ENCODE results near the gene EXOSC2. TPM values are rescaled to one million over a fixed set of nuclear protein-coding genes. Genes with fewer than 3 reads are reported as not detected.
A peak's percentile ranks its signal among the peaks of the same experiment; 100 is the strongest.

The EXOSC2 gene
- polyA plus RNA-seq, 1 donor (not counting 4 experiments of a cell fraction or from before 2014, with no cell fraction given): 37.5 TPM

GRCh38 chr9:130662970-130663257 lies 30.7 kb upstream of the EXOSC2 start:
- Histone ChIP-seq H3K9me3 (ENCODE audit: control insufficient read depth, low read depth, low read length) (no peaks in the 10 kb centered on the region), H3K4me2 (ENCODE audit: control insufficient read depth, extremely low read depth, insufficient read depth, low read depth, low read length) (peak overlapping the region; percentile 37), H3K4me3 (ENCODE audit: control insufficient read depth in 2 of 3, extremely low read depth in 1 of 3, insufficient read depth in 2 of 3, low read depth in 1 of 3, low read length in 3 of 3) (no peak overlapping the region), H3K9me1 (ENCODE audit: control insufficient read depth, extremely low read depth, insufficient read depth, low read length) (no peaks in the 10 kb centered on the region), H2AFZ (ENCODE audit: control insufficient read depth, low read length) (no peak overlapping the region), H3K27ac (ENCODE audit: control insufficient read depth, insufficient read depth, low read length) (no peak overlapping the region), H3K79me2 (ENCODE audit: control insufficient read depth, insufficient read depth, low read length) (no peaks in the 10 kb centered on the region), H3K9ac (ENCODE audit: control insufficient read depth, extremely low read depth, insufficient read depth, low read length) (no peak overlapping the region), H3K36me3 (ENCODE audit: control insufficient read depth in 2 of 2, extremely low read depth in 1 of 2, insufficient read depth in 2 of 2, low read length in 2 of 2) (no peaks in the 10 kb centered on the region), H4K20me1 (ENCODE audit: control insufficient read depth, extremely low read depth, insufficient read depth, low read length) (peaks cover 5% of the 10 kb centered on the region), H3K27me3 (ENCODE audit: control insufficient read depth, extremely low read depth, insufficient read depth, low read length) (peaks cover 99% of the 10 kb centered on the region), H3K4me1 (ENCODE audit: control insufficient read depth, extremely low read depth, insufficient read depth, low read length) (no peaks in the 10 kb centered on the region)
- dilution Hi-C loops (cut with MboI; ENCODE audit: extremely low pct_ligation_motif_present, low sequenced_read_pairs): no loop called here
- TF ChIP-seq CTCF (optimal IDR thresholded peaks at IDR 0.05 in 1 of 3, IDR thresholded peaks at IDR 0.05 in 1 of 3, conservative IDR thresholded peaks at IDR 0.05 in 1 of 3; ENCODE audit: extremely low read depth in 1 of 3, insufficient read depth in 2 of 3, low read length in 3 of 3) (no peak), EZH2 (IDR thresholded peaks at IDR 0.05; ENCODE audit: low read length) (peak; percentile 92)
- DNase-seq (ENCODE audit: low read depth, low spot score) (no peak), FAIRE-seq (no peak)

- peaks cover 99% of the 10 kb centered on the region for H3K27me3 ChIP-seq (ENCODE audit: control insufficient read depth, extremely low read depth, insufficient read depth, low read length)
These were observed 30.2 kb upstream of the EXOSC2 start for GRCh38 chr9:130663258-130663976.

More at GRCh38 chr9:130663258-130663976, 30.2 kb upstream of the EXOSC2 start:
- no peaks in the 10 kb centered on the region for H3K36me3 ChIP-seq (ENCODE audit: control insufficient read depth in 2 of 2, extremely low read depth in 1 of 2, insufficient read depth in 2 of 2, low read length in 2 of 2)
- no peak overlapping the region for H3K9ac ChIP-seq (ENCODE audit: control insufficient read depth, extremely low read depth, insufficient read depth, low read length)
- H3K9me3 ChIP-seq (ENCODE audit: control insufficient read depth, low read depth, low read length): no peaks in the 10 kb centered on the region
- no peaks in the 10 kb centered on the region for H3K79me2 ChIP-seq (ENCODE audit: control insufficient read depth, insufficient read depth, low read length)
- FAIRE-seq: no peak
- no peak for DNase-seq (ENCODE audit: low read depth, low spot score)
- H3K9me1 ChIP-seq (ENCODE audit: control insufficient read depth, extremely low read depth, insufficient read depth, low read length): no peaks in the 10 kb centered on the region
- H4K20me1 ChIP-seq (ENCODE audit: control insufficient read depth, extremely low read depth, insufficient read depth, low read length): peaks cover 5% of the 10 kb centered on the region
- H3K4me3 ChIP-seq (ENCODE audit: control insufficient read depth in 2 of 3, extremely low read depth in 1 of 3, insufficient read depth in 2 of 3, low read depth in 1 of 3, low read length in 3 of 3): no peak overlapping the region
- TF ChIP-seq EZH2 (IDR thresholded peaks at IDR 0.05; ENCODE audit: low read length) (peak; percentile 82), CTCF (optimal IDR thresholded peaks at IDR 0.05 in 1 of 3, IDR thresholded peaks at IDR 0.05 in 1 of 3, conservative IDR thresholded peaks at IDR 0.05 in 1 of 3; ENCODE audit: extremely low read depth in 1 of 3, insufficient read depth in 2 of 3, low read length in 3 of 3) (no peak)
- H3K27ac ChIP-seq (ENCODE audit: control insufficient read depth, insufficient read depth, low read length): no peak overlapping the region
- H3K4me1 ChIP-seq (ENCODE audit: control insufficient read depth, extremely low read depth, insufficient read depth, low read length): no peaks in the 10 kb centered on the region
- dilution Hi-C loops (cut with MboI; ENCODE audit: extremely low pct_ligation_motif_present, low sequenced_read_pairs): no loop called here
- H2AFZ ChIP-seq (ENCODE audit: control insufficient read depth, low read length): no peak overlapping the region
- H3K4me2 ChIP-seq (ENCODE audit: control insufficient read depth, extremely low read depth, insufficient read depth, low read depth, low read length): peak overlapping the region; percentile 37

Measured in keratinocyte (primary cell).